MG63 (cell line): ENCODE measurements around the gene SELPLG. TPM values are rescaled to one million over a fixed set of nuclear protein-coding genes. Genes with fewer than 3 reads are reported as not detected.
A peak's percentile ranks its signal among the peaks of the same experiment; 100 is the strongest.
"Not testable (repeated sequence)": the region's sequence is repeated elsewhere in the genome, so short reads cannot be mapped to it uniquely, and the experiment has no call there.

Experiments used
- DNase-seq: peaks from one replicate; pipeline ENCODE4 v3.0.0-alpha.2; 2020
- H3K27me3 ChIP-seq: fragments of 250-450 bp; sonication (Bioruptor Pico); 2 replicates; pipeline ENCODE4 v1.5.1; 2020; ENCODE audit warnings: mild to moderate bottlenecking, moderate library complexity
- H3K36me3 ChIP-seq: fragments of 250-450 bp; sonication (Bioruptor Pico); 2 replicates; pipeline ENCODE4 v1.5.1; 2020; ENCODE audit warnings: mild to moderate bottlenecking, moderate library complexity
- H3K4me3 ChIP-seq: fragments of 250-450 bp; sonication (Bioruptor Pico); 2 replicates; pipeline ENCODE4 v1.5.1; 2020; ENCODE audit warnings: mild to moderate bottlenecking, moderate library complexity
- H3K9me3 ChIP-seq: fragments of 250-450 bp; sonication (Bioruptor Pico); 2 replicates; pipeline ENCODE4 v1.5.1; 2020; ENCODE audit warnings: mild to moderate bottlenecking, moderate library complexity
- total RNA-seq: library from RNA; depleted of rRNA; stranded (reverse); fragments of >200 nt; shearing (Covaris generic); gene quantifications from 2 replicates; pipeline ENCODE4 v1.2.3, GENCODE V29; 2014; ENCODE audit warnings: low replicate concordance

The SELPLG gene
- total RNA-seq, 1 experiment from 2014 or later, result 2.5 TPM

GRCh38 chr12:108634341-108634751 lies 652 bp upstream of the SELPLG start:
- Histone ChIP-seq H3K27me3 (no peaks in the 10 kb centered on the region), H3K4me3 (no peak overlapping the region), H3K36me3 (peaks cover 4% of the 10 kb centered on the region; the same call in 1 of the 2 replicates), H3K9me3 (no peaks in the 10 kb centered on the region; the same call in 1 of the 2 replicates)
- DNase-seq, result peak; percentile 38

GRCh38 chr12:108633081-108633533 lies 587 bp downstream of the SELPLG start:
- H3K4me3 ChIP-seq, result no peak overlapping the region
- H3K9me3 ChIP-seq, result no peaks in the 10 kb centered on the region; the same call in 1 of the 2 replicates
- no peak for DNase-seq
- H3K36me3 ChIP-seq, result peaks cover 4% of the 10 kb centered on the region; the same call in 1 of the 2 replicates
- no peaks in the 10 kb centered on the region for H3K27me3 ChIP-seq

GRCh38 chr12:108631261-108631660 lies 2.4 kb downstream of the SELPLG start:
- H3K9me3 ChIP-seq, DNase-seq, H3K36me3 ChIP-seq, H3K4me3 ChIP-seq, H3K27me3 ChIP-seq: not testable (repeated sequence)

- H3K36me3 ChIP-seq, result peaks cover 4% of the 10 kb centered on the region; the same call in 1 of the 2 replicates
- H3K9me3 ChIP-seq, result no peaks in the 10 kb centered on the region
- no peak overlapping the region for H3K4me3 ChIP-seq
- DNase-seq, result peak; percentile 82
- H3K27me3 ChIP-seq, result no peaks in the 10 kb centered on the region
These were observed 3.0 kb downstream of the SELPLG start for GRCh38 chr12:108630481-108631207.

- H3K4me3 ChIP-seq, result no peak overlapping the region
- peaks cover 4% of the 10 kb centered on the region; the same call in 1 of the 2 replicates for H3K36me3 ChIP-seq
- H3K27me3 ChIP-seq, result no peaks in the 10 kb centered on the region
- peak; percentile 88 for DNase-seq
- no peaks in the 10 kb centered on the region for H3K9me3 ChIP-seq
These were observed 3.7 kb downstream of the SELPLG start for GRCh38 chr12:108629824-108630476.

GRCh38 chr12:108629151-108629550 lies 4.5 kb downstream of the SELPLG start:
- Histone ChIP-seq H3K4me3 (no peak overlapping the region), H3K9me3 (no peaks in the 10 kb centered on the region), H3K36me3 (peaks cover 4% of the 10 kb centered on the region; the same call in 1 of the 2 replicates), H3K27me3 (no peaks in the 10 kb centered on the region)
- DNase-seq, result no peak

GRCh38 chr12:108627134-108627920 lies 6.4 kb downstream of the SELPLG start:
- Histone ChIP-seq H3K9me3 (no peaks in the 10 kb centered on the region), H3K4me3 (no peak overlapping the region), H3K27me3 (no peaks in the 10 kb centered on the region), H3K36me3 (peaks cover 4% of the 10 kb centered on the region; the same call in 1 of the 2 replicates)
- DNase-seq, result no peak

GRCh38 chr12:108625228-108625627 lies 8.5 kb downstream of the SELPLG start:
- Histone ChIP-seq H3K9me3 (no peaks in the 10 kb centered on the region), H3K4me3 (no peak overlapping the region)
- no peak for DNase-seq

GRCh38 chr12:108623577-108623976 lies 10.1 kb downstream of the SELPLG start:
- DNase-seq, result no peak
- H3K36me3 ChIP-seq, result no peaks in the 10 kb centered on the region
- no peaks in the 10 kb centered on the region for H3K27me3 ChIP-seq
- H3K9me3 ChIP-seq, result no peaks in the 10 kb centered on the region
- H3K4me3 ChIP-seq, result no peak overlapping the region

More at GRCh38 chr12:108625228-108625627, 8.5 kb downstream of the SELPLG start:
- no peaks in the 10 kb centered on the region for H3K27me3 ChIP-seq
- H3K36me3 ChIP-seq, result peaks cover 4% of the 10 kb centered on the region; the same call in 1 of the 2 replicates

GRCh38 chr12:108622921-108623514 lies 10.7 kb downstream of the SELPLG start:
- Histone ChIP-seq H3K9me3 (no peaks in the 10 kb centered on the region), H3K36me3 (no peaks in the 10 kb centered on the region), H3K27me3 (no peaks in the 10 kb centered on the region), H3K4me3 (no peak overlapping the region)
- no peak for DNase-seq

GRCh38 chr12:108622421-108622820 lies 11.3 kb downstream of the SELPLG start:
- Histone ChIP-seq H3K36me3 (no peaks in the 10 kb centered on the region), H3K4me3 (no peak overlapping the region), H3K27me3 (no peaks in the 10 kb centered on the region), H3K9me3 (no peaks in the 10 kb centered on the region)
- no peak for DNase-seq

- Histone ChIP-seq H3K27me3 (no peaks in the 10 kb centered on the region), H3K36me3 (no peaks in the 10 kb centered on the region), H3K4me3 (no peak overlapping the region), H3K9me3 (no peaks in the 10 kb centered on the region)
- no peak for DNase-seq
These were observed 12.5 kb downstream of the SELPLG start for GRCh38 chr12:108621161-108621560.

- DNase-seq, result no peak
These were observed 13.3 kb downstream of the SELPLG start for GRCh38 chr12:108620236-108620879.

GRCh38 chr12:108619369-108620160 lies 14.1 kb downstream of the SELPLG start:
- DNase-seq, result no peak

More at GRCh38 chr12:108620236-108620879, 13.3 kb downstream of the SELPLG start:
- no peaks in the 10 kb centered on the region for H3K27me3 ChIP-seq
- no peak overlapping the region for H3K4me3 ChIP-seq
- no peaks in the 10 kb centered on the region for H3K36me3 ChIP-seq
- 0 out of 2 replicates have a peak, but pooled peaks cover 4% of the 10 kb centered on the region for H3K9me3 ChIP-seq

GRCh38 chr12:108618953-108619274 lies 14.8 kb downstream of the SELPLG start:
- H3K27me3 ChIP-seq, H3K4me3 ChIP-seq, H3K9me3 ChIP-seq, H3K36me3 ChIP-seq, DNase-seq: not testable (repeated sequence)

More at GRCh38 chr12:108619369-108620160, 14.1 kb downstream of the SELPLG start:
- no peaks in the 10 kb centered on the region for H3K36me3 ChIP-seq
- no peaks in the 10 kb centered on the region for H3K27me3 ChIP-seq
- H3K4me3 ChIP-seq, result no peak overlapping the region
- H3K9me3 ChIP-seq, result 0 out of 2 replicates have a peak, but pooled peaks cover 4% of the 10 kb centered on the region
